Duodenal mucosa (tissue), 2 donors: Measurements from ENCODE around the gene TSPAN19.

ENCODE experiments used
- H3K27ac ChIP-seq: one replicate; pipeline ENCODE4 v1.7.0; 2013; ENCODE audit warnings: low read depth, low read length
- H3K27me3 ChIP-seq, 2 donors: one replicate each; pipeline ENCODE4 v1.7.0; 2013; ENCODE audit warnings: low read length in 2 of 2, control low read depth in 1 of 2; ENCODE audit not compliant: insufficient read depth in 2 of 2, control insufficient read depth in 1 of 2
- H3K36me3 ChIP-seq, 2 donors: one replicate each; pipeline ENCODE4 v1.7.0; 2013; ENCODE audit warnings: low read length in 2 of 2, control low read depth in 1 of 2; ENCODE audit not compliant: insufficient read depth in 2 of 2, control insufficient read depth in 1 of 2
- H3K4me1 ChIP-seq, 2 donors: one replicate each; pipeline ENCODE4 v1.7.0; 2013; ENCODE audit warnings: low read length in 2 of 2, control low read depth in 1 of 2; ENCODE audit not compliant: insufficient read depth in 2 of 2, control insufficient read depth in 1 of 2
- H3K4me3 ChIP-seq, 2 donors: one replicate each; pipeline ENCODE4 v1.7.0; 2013; ENCODE audit warnings: low read length in 2 of 2, low read depth in 1 of 2
- H3K9ac ChIP-seq, 2 donors: one replicate each; pipeline ENCODE4 v1.7.0; 2013; ENCODE audit warnings: low read length in 2 of 2, low read depth in 1 of 2
- H3K9me3 ChIP-seq, 2 donors: one replicate each; pipeline ENCODE4 v1.7.0; 2013; ENCODE audit warnings: low read length in 2 of 2, control low read depth in 1 of 2; ENCODE audit not compliant: control insufficient read depth in 1 of 2

Gene TSPAN19

DNA sequence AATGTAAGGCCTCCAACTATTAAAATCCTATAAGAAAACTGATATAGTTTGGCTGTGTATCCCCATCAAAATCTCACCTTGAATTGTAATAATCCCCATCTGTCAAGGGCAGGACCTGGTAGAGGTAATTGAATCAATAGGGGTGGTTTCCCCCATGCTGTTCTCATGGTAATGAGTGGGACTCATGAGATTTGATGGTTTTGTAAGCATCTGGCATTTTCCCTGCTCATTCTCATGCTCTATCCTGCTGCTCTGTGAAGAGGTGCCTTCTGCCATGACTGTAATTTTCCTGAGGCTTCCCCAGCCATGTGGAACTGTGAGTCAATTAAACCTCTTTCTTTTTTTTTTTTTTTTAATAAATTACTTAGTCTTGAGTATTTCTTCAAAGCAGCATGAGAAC is 31.9 kb downstream of the TSPAN19 start:
- H3K4me1 ChIP-seq, result no peaks in the 10 kb centered on the region
- no peak overlapping the region for H3K9ac ChIP-seq
- H3K4me3 ChIP-seq, result no peak overlapping the region

DNA sequence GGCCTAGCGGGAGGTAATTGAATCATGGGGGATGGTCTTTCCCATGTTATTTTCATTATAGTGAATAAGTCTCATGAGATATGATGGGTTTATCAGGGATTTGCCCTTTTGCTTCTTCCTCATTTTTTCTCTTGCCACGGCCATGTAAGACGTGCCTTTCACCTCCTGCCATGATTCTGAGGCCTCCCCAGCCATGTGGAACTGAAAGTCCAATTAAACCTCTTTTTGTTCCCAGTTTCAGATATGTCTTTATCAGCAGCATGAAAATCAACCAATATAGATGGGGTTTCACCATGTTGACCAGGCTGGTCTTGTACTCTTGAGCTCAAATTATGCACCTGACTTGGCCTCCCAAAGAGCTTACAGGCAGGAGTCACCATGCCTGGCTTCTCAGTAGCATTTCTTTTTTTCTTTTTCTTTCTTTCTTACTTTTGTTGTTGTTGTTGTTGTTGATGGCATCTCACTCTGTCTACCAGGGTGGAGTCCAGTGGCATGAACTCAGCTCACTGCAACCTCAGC is 33.2 kb downstream of the TSPAN19 start:
- H3K4me3 ChIP-seq, result no peak overlapping the region
- no peaks in the 10 kb centered on the region for H3K36me3 ChIP-seq
- no peaks in the 10 kb centered on the region for H3K27me3 ChIP-seq
- no peak overlapping the region for H3K27ac ChIP-seq
- H3K4me1 ChIP-seq, result no peaks in the 10 kb centered on the region
- H3K9ac ChIP-seq, result no peak overlapping the region
- no peaks in the 10 kb centered on the region for H3K9me3 ChIP-seq

More for the DNA sequence above, 31.9 kb downstream of the TSPAN19 start:
- H3K9me3 ChIP-seq, result no peaks in the 10 kb centered on the region
- no peaks in the 10 kb centered on the region for H3K27me3 ChIP-seq
- H3K27ac ChIP-seq, result no peak overlapping the region
- no peaks in the 10 kb centered on the region for H3K36me3 ChIP-seq

DNA sequence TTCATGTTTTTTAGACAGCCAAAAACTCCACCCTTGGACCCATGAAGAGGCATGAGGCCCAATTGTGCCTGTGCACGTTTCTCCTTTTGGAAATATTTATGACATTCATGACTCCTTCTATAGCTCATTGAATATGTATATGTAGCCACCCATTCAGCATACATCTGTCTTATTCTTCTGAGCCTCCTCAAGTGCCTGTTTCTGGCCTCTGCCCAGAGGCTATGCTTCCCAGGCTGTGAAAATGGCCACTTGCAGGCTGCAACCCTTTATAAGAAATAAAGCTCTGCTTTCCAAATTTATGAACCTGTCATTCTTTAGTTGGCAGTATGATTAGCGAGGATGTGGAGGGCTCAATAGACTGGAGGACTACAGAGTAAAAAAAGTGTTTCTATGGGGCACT is 35.3 kb downstream of the TSPAN19 start:
- H3K9me3 ChIP-seq, result no peaks in the 10 kb centered on the region
- no peaks in the 10 kb centered on the region for H3K4me1 ChIP-seq
- no peak overlapping the region for H3K27ac ChIP-seq
- no peak overlapping the region for H3K4me3 ChIP-seq
- no peaks in the 10 kb centered on the region for H3K27me3 ChIP-seq
- no peaks in the 10 kb centered on the region for H3K36me3 ChIP-seq
- no peak overlapping the region for H3K9ac ChIP-seq

DNA sequence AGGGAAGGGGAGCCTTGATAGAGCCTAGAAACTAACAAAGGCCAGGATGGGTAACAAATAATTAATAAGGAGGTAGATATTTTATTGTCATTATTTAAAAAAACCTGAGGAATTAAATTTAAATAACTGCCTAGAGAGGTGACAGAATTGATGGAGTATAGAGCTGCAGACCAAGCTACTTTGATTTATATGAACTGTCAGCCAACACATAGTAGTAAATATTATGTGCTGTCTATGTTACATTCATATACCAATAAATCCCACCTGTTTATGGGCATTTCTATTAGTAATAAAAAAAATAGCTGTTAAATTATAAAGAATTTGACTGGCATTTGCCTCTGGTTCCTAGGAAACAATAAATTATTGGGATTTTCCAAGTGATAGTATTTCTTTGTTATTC is 37.7 kb downstream of the TSPAN19 start:
- Histone ChIP-seq H3K4me1 (no peaks in the 10 kb centered on the region), H3K27ac (no peak overlapping the region), H3K9me3 (no peaks in the 10 kb centered on the region), H3K27me3 (no peaks in the 10 kb centered on the region), H3K36me3 (no peaks in the 10 kb centered on the region), H3K4me3 (no peak overlapping the region), H3K9ac (no peak overlapping the region)

DNA sequence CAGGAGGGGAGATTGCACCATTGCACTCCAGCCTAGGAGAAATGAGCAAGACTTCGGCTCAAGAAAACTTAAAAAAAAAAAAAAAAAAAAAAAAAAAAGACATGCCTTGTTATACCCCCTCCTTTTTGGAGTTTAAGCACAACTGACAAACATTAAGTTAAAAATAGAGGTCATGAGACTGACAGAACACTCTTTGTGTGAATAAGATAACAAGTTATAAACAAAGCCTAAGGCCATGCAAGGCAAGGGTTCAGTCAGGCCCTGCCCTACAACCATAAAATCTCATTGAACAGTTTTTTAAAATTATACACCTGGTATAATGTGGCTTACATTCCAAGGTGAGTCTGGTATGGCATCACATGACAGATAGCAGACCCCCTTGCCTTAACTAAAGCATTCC is 39.3 kb downstream of the TSPAN19 start:
- H3K27me3 ChIP-seq, result no peaks in the 10 kb centered on the region
- H3K36me3 ChIP-seq, result no peaks in the 10 kb centered on the region
- no peaks in the 10 kb centered on the region for H3K4me1 ChIP-seq
- H3K9ac ChIP-seq, result no peak overlapping the region
- no peak overlapping the region for H3K27ac ChIP-seq
- H3K9me3 ChIP-seq, result no peaks in the 10 kb centered on the region
- H3K4me3 ChIP-seq, result no peak overlapping the region

DNA sequence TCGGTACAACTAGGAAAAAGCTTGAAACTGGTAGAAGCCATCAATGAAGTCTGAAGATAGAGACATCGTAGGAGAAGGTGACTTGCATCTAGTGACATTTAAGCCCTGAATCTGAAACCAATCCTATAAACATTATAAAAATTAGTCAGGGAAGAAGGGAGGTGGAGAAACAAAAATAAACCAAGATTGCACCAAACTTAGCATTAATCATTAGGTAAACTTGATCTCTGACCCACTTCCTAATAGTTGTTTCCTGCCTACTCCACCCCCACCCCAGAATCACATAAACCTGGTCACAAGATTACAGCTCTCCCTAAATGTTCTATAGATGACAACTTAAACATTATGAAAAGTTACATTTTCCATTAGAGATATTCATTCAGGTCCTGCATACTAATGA is 40.4 kb downstream of the TSPAN19 start:
- no peaks in the 10 kb centered on the region for H3K9me3 ChIP-seq
- no peaks in the 10 kb centered on the region for H3K27me3 ChIP-seq
- H3K27ac ChIP-seq, result no peak overlapping the region
- H3K4me3 ChIP-seq, result no peak overlapping the region
- H3K9ac ChIP-seq, result no peak overlapping the region
- no peaks in the 10 kb centered on the region for H3K36me3 ChIP-seq
- H3K4me1 ChIP-seq, result no peaks in the 10 kb centered on the region

- no peak overlapping the region for H3K4me3 ChIP-seq
- no peaks in the 10 kb centered on the region for H3K4me1 ChIP-seq
Measured at GRCh38 chr12:84994426-84994825, 41.7 kb downstream of the TSPAN19 start.

DNA sequence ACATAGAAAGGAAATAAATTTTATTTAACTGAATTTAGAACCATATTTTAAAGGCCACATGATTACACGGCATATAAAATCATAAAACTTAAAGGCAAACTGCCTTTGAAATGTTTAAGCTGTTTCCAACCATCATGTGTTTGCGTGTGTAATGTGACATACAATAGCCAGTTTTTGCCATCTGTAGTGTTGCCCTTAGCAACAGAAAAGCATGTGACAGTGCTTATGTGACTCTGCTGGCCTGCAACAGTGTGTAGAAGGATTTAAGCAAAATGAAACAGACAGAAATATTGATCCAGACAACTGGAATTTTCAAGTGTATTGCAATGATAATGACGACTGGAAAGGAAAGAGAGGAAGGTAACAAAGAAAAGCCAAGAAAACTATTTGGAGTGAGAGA is 49.5 kb downstream of the TSPAN19 start:
- no peak overlapping the region for H3K27ac ChIP-seq
- H3K9me3 ChIP-seq, result no peaks in the 10 kb centered on the region
- no peak overlapping the region for H3K9ac ChIP-seq
- no peaks in the 10 kb centered on the region for H3K4me1 ChIP-seq
- no peaks in the 10 kb centered on the region for H3K27me3 ChIP-seq
- no peak overlapping the region for H3K4me3 ChIP-seq
- no peaks in the 10 kb centered on the region for H3K36me3 ChIP-seq

More at GRCh38 chr12:84994426-84994825, 41.7 kb downstream of the TSPAN19 start:
- no peaks in the 10 kb centered on the region for H3K9me3 ChIP-seq
- H3K9ac ChIP-seq, result no peak overlapping the region
- H3K27ac ChIP-seq, result no peak overlapping the region
- H3K36me3 ChIP-seq, result no peaks in the 10 kb centered on the region
- no peaks in the 10 kb centered on the region for H3K27me3 ChIP-seq

- H3K36me3 ChIP-seq, result no peaks in the 10 kb centered on the region
- H3K4me1 ChIP-seq, result no peaks in the 10 kb centered on the region
- H3K4me3 ChIP-seq, result no peak overlapping the region
- no peak overlapping the region for H3K27ac ChIP-seq
- H3K27me3 ChIP-seq, result no peaks in the 10 kb centered on the region
- H3K9me3 ChIP-seq, result no peaks in the 10 kb centered on the region
- no peak overlapping the region for H3K9ac ChIP-seq
Measured at GRCh38 chr12:84986117-84986516, 50.0 kb downstream of the TSPAN19 start.

GRCh38 chr12:84983289-84983688 is 52.8 kb downstream of the TSPAN19 start:
- Histone ChIP-seq H3K36me3 (no peaks in the 10 kb centered on the region), H3K4me1 (no peaks in the 10 kb centered on the region), H3K9me3 (no peaks in the 10 kb centered on the region), H3K27ac (no peak overlapping the region), H3K27me3 (no peaks in the 10 kb centered on the region), H3K4me3 (no peak overlapping the region), H3K9ac (no peak overlapping the region)

DNA sequence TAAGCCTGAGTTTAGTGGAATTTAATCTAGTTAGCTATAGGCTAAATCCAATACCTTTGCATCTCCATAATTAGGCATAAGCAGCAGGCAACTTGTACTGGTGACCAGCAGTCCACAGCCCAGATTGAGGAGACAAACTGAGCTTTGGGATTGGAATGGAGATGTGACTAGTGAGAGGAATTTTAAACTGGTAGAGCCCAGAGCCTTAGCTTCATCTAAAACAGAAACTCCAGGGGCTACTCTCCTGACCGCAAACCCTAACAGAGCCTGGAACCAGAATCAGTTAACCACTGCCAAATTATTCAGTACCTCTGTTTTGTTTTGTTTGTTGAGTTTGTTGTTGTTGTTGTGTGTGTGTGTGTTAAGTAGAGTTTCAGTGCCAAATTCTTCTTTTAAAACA is 53.2 kb downstream of the TSPAN19 start:
- Histone ChIP-seq H3K4me1 (no peaks in the 10 kb centered on the region), H3K9me3 (no peaks in the 10 kb centered on the region)

More for the DNA sequence above, 53.2 kb downstream of the TSPAN19 start:
- H3K9ac ChIP-seq, result no peak overlapping the region
- no peak overlapping the region for H3K27ac ChIP-seq
- H3K27me3 ChIP-seq, result no peaks in the 10 kb centered on the region
- H3K4me3 ChIP-seq, result no peak overlapping the region
- H3K36me3 ChIP-seq, result no peaks in the 10 kb centered on the region
